ENCODE results near the gene CDH3. TPM values are rescaled to one million over a fixed set of nuclear protein-coding genes. Genes with fewer than 3 reads are reported as not detected.
A peak's percentile ranks its signal among the peaks of the same experiment; 100 is the strongest.
"Not testable (repeated sequence)": the region's sequence is repeated elsewhere in the genome, so short reads cannot be mapped to it uniquely, and the experiment has no call there.

The CDH3 gene
- polyA plus RNA-seq, 10 donors = 0.17 to 19.0 (median 0.67) TPM

GRCh38 chr16:68700831-68701230 is 55.7 kb downstream of the CDH3 start:
- DNase-seq = no peak

GRCh38 chr16:68704232-68704867 is 59.2 kb downstream of the CDH3 start:
- peak; percentile 41 to 62 (median 47) for DNase-seq

DNA sequence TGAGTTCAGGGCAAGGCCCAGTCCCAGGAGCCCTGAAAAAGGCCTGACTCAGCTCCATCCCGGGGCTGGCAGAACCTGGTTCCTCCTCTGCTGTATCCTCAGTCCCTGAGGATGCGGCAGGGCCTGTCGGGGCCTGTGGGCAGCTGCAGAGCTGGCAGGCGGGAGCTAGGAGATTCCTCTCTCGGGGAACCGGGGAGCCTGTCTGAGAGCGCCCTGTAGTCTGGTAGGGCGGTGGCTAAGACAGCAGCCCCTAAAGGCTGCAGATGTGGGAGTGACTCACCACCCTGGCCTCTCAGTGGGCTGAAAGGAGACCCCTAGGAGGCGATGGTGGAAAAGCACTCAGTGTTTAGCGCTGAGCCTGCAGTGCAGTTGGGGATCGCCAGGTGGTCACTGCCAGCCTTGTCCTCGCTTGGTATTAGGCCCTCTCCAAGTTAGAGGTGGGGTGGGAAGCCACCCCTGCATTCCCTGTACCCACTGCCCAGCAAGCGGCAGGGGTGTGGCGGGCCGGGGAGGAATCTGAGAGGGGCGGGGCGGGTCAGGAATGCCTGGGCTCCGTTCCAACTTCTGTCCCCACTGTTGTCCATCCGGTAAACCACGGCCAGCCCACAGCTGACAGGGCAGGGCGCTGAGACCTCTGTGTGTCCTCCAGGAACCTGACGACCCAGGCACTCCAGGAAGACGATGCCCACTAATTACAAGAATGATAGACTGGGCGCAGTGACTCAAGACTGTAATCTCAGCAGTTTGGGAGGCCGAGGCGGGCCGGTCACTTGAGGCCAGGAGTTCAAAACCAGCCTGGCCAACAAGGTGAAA is 62.4 kb downstream of the CDH3 start:
- peak; percentile 25 to 40 (median 29) for DNase-seq

GRCh38 chr16:68710211-68710610 is 65.1 kb downstream of the CDH3 start:
- DNase-seq = no peak

DNA sequence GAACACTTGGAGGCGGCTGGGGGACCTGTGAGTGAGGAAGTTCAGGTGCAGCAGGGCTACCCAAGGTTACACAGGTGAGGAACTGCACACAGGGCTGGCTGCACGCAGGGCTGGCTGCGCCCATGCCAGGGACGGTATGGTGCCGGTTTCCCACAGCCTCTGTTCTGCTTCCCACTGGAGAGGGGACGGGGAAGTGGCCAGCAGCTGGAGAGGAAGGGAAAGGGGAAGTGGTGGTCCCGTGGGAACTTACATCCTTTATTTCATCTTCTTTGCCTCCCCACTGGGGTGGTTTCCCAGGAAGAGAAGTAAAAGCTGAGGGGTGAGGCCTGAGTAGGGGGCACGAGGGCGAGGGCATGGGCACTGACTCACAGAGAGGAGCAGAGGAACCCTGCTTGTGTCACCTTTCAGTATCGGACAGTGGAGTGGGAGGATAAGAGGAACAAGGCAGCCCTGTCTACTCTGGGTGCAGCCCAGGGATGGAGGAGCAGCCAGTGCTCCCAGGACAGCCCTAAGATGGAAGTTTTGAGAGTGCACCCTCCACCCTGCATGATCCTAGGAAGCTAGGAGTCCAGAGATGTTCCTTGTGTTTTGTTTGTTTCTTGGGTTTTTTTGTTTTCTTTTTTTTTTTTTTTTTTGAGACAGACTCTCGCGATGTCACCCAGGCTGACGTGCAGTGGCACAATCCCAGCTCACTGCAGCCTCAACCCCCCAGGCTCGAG is 66.5 kb downstream of the CDH3 start:
- no peak for DNase-seq

- no peak for DNase-seq
These were observed 68.3 kb downstream of the CDH3 start for GRCh38 chr16:68713361-68713760.

DNA sequence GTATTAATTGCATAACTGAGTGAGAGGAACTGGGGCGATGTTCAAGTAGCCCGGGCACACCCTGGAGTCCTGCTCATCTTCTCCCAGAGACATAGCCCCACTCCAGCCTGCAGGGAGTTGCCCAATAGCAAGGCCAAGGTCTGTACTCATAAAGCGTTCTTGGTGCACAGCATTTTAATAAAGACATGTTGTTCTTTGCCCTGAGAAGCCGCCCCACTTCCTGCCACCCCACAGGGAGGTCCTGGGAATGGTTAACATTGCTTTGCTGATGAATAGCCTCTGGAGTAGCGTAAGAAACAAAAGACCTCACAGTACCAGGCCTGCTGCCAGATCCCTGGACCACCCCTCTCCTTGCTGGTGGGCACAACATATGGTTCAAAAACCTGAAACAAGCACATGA is 70.4 kb downstream of the CDH3 start:
- no peak for DNase-seq

DNA sequence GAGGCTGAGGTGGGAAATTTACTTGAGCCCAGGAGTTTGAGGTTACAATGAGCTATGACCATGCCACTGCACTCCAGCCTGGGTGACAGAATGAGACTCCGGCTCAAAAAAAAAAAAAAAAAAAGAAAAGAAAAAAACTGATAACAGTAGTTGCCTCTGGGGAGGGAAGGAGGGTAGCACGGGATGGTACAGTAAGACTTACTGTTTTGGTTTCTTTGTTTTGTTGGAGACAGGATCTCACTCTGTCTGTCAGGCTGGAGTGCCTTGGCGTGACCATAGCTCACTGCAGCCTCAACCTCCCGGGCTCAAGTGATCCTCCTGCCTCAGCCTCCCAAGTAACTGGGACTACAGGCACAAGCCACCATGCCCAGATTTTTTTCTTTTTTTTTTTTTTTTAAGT is 71.4 kb downstream of the CDH3 start:
- DNase-seq = not testable (repeated sequence)

- DNase-seq = no peak
These were observed 72.6 kb downstream of the CDH3 start for GRCh38 chr16:68717684-68718083.

DNA sequence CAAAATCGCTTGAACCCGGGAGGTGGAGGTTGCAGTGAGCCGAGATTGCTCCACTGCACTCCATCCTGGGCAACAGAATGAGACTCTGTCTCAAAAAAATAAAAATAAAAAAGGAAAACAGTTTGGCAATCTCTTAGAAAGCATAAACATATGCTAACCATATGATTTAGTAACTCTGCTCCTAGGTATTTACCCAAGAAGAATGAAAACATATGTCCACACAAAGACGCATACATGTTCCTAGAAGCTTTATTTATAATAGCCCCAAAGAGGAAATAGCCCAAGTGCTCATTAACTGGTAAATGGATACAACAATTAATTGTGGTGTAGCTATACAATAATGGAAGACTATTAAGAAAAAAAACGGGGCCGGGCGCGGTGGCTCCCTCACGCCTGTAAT is 73.5 kb downstream of the CDH3 start:
- no peak for DNase-seq

- DNase-seq = no peak
These were observed 74.9 kb downstream of the CDH3 start for GRCh38 chr16:68719993-68720489.

DNA sequence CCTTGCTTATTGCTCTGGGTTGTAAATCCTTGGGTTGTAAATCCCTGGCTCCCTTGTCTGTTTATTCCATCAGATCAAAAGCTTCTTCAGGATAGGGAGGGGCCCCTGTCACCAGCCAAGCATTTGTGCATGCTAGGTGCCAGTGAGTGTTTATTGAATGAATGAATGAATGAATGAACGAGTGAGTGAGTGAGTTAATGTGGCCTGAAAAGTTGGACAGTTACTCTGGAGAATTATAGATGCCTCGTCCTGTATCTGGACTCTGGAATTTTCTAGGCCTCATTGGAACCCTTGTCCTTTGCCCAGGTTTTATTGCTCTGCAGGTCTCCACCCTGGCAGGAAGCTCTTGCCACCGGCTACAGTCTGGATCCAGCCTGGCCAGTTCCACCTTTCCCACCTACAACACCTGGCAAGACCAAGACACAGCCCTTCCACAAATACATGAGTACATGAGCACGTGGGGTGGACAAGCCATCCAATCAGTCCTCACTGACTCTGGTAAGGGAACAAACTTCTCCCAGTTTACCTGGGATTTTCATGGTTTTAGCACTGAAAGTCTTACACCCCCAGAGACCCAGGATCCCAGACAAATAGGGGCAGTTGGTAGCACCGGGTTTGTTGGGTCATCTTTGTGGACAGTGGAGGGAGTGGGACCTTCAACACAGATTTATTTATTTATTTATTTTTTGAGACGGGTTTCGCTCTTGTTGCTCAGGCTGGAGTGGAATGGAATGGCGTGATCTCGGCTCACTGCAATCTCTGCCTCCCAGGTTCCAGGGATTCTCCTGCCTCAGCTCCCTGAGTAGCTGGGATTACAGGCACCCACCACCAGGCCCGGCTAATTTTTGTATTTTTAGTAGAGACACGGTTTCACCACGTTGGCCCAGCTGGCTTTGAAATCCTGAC is 77.3 kb downstream of the CDH3 start:
- DNase-seq = no peak

DNA sequence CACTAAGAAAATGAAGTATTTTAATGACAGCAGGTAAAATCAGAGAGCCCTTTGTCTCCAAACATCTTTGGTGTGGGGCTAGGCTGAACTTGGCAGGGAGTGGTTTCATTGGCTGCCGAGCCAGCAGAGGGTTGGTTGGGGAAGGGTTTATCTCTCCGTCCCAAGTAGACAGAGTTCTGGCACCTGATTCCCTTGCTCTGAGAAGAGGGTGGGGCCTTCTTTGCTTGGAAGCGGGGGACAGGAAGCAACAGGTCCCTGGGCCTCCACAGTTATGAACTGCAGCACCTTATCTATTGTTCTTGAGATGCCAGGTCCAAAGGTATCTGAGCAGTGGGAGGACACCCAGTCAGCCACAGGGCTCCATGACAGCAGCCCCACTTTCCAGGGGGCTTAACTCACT is 79.7 kb downstream of the CDH3 start:
- DNase-seq = no peak

GRCh38 chr16:68728523-68728922 is 83.4 kb downstream of the CDH3 start:
- DNase-seq = no peak

DNA sequence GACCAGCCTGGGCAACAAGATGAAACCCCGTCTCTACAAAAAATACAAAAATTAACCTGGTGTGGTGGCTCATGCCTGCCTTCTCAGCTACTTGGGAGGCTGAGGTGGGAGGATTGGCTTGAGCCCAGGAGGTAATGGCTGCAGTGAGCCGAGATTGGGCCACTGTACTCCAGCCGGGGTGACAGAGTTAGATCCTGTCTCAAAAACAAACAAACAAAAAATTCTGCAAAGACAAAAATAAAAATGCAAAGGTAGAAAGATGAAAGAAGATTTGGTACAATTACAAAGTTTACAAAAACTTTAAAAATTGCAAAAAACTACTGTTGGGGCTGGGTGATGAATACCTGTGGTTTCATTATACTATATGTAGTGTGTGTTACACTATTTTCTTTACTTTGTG is 86.5 kb downstream of the CDH3 start:
- no peak for DNase-seq

GRCh38 chr16:68732042-68732680 is 87.1 kb downstream of the CDH3 start:
- no peak for DNase-seq

DNA sequence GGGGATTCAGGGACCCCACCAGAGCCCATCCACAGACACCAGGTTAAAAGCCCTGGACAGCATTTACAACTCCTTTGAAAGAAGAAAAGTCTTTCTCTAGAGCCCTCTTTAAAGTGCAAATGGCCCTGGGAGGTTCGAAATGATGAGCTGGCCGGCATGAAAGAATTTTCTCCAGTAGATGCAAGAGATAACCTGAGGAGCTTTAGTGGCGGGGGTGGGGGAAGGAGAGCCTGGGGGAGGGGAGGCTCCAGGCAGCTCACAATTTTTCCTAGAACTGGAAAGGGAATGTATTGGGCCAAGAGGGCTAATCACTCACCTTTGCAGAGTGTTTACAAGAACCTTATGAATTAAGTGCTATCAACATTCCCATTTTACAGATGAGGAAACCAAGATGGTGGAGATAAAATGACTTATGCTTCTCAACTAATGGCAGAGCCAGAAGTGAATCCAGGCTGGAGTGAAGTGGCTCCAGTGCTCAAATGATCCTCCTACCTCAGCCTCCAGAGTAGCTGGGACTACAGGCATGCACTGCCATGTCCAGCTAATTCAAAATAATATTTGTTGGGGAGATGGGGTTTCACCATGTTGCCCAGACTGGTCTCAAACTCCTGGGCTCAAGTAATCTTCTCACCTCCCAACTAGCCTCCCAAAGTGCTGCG is 87.8 kb downstream of the CDH3 start:
- DNase-seq = no peak

DNA sequence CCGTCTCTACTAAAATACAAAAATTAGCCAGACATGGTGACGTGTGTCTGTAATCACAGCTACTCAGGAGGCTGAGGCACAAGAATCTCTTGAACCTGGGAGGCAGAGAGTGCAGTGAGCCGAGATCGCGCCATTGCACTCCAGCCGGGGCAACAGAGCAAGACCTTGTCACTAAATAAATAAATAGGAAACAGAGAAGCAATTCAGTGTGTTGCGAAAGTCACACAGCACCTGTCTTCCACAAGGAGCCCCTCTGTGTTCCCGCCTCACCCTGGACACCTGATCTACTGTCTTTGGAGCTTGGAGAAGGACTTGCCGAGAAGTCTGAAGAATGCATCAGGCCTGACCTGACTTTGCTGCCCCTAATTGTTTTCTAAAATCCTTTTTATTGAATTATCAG is 88.5 kb downstream of the CDH3 start:
- no peak for DNase-seq

DNA sequence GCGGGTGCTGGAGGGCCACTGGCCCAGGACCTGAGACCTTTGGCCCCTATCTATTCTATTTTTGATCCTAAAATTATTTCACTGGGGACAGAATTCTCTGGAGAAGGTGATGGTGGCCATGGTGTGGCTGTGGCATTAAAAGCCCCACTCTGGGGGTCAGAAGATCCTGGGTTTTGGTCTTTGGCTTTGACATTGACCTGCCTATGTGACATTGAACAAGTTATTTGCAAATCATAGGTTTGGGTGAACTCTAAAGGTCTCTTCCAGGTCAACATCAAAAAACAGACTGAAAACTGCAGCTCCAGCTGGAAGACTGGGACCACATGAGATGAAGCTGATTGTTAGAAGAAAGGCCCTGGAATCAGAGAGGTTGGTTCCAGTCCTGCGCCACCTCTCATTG is 89.7 kb downstream of the CDH3 start:
- DNase-seq = no peak

DNA sequence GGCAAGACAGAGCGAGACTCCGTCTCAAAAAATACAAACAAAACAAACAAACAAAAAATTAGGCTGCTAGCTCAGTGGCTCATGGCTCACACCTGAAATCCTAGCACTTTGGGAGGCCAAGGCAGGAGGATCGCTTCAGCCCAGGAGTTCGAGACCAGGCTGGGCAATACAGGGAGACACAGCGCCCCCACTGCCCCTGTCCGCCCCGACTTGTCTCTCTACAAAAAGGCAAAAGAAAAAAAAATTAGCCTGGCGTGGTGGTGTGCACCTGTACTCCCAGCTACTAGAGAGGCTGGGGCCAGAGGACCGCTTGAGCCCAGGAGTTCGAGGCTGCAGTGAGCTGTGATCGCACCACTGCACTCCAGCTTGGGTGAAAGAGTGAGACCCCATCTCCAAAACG is 91.5 kb downstream of the CDH3 start:
- no peak for DNase-seq

Data from muscle of back (tissue), 11 donors.